Measurements from ENCODE around the gene ATG16L2. TPM values are rescaled to one million over a fixed set of nuclear protein-coding genes. Genes with fewer than 3 reads are reported as not detected.
"Not testable (repeated sequence)": the region's sequence is repeated elsewhere in the genome, so short reads cannot be mapped to it uniquely, and the experiment has no call there.

ATG16L2 gene
- total RNA-seq, 4 donors from 2014 or later: 8.3 to 27.9 (median 16.5) TPM

DNA sequence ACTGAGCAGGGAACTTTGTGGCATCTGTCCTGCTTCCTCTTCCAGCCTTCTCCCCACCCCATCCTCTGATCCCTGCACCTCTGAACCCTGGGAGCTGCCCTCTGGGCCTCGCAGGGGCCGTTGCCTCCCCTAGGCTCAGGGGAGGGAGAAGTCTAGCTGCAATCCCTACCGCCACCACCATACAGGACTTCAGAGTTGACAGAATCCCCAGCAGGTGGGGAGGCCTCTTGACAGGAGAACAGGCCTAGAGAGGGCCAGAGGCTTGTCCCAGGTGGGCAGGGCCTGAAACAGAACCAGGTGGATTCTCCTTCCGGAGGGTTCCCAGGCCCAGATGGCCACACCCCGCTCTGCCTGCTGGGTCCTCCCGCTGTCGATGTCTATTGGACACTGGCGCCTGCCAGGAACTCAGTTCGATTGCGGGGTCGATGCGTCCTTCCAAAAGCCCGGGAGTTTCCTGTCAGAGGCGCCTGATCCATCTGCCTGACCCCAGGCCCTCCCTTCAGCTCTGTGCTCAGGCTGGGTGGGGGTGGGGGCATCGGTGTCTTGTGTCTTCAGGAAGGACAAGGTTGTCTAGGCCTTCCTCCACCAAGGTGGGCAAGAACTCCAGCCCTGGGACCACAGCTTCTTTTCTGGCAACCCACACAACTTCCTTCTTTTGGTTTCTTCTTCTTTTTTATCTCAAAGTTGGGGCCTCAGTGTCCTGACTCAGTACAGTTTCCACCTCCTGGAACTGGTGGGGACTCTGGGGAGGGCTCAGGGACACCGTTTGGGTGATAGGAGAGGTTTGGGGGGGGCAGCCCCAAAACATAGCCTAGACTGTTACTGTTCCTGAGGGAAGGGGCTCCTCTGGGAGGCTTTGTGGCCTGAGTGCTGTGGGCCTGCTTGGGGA lies 26.8 kb upstream of the ATG16L2 start:
- no peaks in the 10 kb centered on the region for H3K27me3 ChIP-seq
- H3K4me1 ChIP-seq: peaks cover 0 to 17% (median 0%) of the 10 kb centered on the region in 3 donors
- ATAC-seq: no peak
- 90% methylated on average over 2 of the region's 16 CpGs; no CpG with 5 or more reads in 1 of the 2 donors for WGBS, 2 donors (ENCODE audit: low coverage in 1 of 2)
- H3K27ac ChIP-seq: peak overlapping the region in 1 of 4 donors; percentile 30
- H3K36me3 ChIP-seq: no peaks in the 10 kb centered on the region
- no peaks in the 10 kb centered on the region for H3K9me3 ChIP-seq
- TF ChIP-seq, protein P1, sequence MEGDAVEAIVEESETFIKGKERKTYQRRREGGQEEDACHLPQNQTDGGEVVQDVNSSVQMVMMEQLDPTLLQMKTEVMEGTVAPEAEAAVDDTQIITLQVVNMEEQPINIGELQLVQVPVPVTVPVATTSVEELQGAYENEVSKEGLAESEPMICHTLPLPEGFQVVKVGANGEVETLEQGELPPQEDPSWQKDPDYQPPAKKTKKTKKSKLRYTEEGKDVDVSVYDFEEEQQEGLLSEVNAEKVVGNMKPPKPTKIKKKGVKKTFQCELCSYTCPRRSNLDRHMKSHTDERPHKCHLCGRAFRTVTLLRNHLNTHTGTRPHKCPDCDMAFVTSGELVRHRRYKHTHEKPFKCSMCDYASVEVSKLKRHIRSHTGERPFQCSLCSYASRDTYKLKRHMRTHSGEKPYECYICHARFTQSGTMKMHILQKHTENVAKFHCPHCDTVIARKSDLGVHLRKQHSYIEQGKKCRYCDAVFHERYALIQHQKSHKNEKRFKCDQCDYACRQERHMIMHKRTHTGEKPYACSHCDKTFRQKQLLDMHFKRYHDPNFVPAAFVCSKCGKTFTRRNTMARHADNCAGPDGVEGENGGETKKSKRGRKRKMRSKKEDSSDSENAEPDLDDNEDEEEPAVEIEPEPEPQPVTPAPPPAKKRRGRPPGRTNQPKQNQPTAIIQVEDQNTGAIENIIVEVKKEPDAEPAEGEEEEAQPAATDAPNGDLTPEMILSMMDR (IDR thresholded peaks at IDR 0.05): no peak
- TF ChIP-seq POLR2A (IDR thresholded peaks at IDR 0.05): no peak
- TF ChIP-seq POLR2AphosphoS5 (IDR thresholded peaks at IDR 0.05): no peak
- no peak overlapping the region for H3K4me3 ChIP-seq

DNA sequence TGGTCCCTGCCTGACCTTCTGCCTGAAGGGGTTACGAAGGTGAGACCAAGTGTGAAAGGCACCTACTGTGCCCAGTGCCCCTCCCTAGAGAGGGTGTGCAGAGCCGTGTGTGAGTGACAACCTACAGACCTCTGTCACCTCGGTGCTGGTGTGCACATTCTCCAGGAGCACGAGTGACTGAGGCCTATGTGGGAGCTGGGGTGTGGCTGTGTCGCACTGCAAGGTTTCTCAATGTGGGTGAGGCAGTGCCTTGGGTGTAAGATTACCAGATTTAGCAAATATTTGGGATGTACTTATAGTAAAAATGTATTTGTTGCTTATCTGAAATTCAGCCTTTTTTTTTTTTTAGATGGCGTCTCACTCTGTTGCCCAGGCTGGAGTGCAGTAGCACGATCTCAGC lies 26.0 kb upstream of the ATG16L2 start:
- 92 to 100% methylated on average over 1 to 4 of the region's 7 CpGs for WGBS, 2 donors (ENCODE audit: low coverage in 1 of 2)
- Histone ChIP-seq H3K36me3 (no peaks in the 10 kb centered on the region), H3K9me3 (no peaks in the 10 kb centered on the region), H3K4me3 (no peak overlapping the region), H3K27me3 (no peaks in the 10 kb centered on the region), H3K27ac (peak overlapping the region in 1 of 4 donors; percentile 30), H3K4me1 (peaks cover 0 to 22% (median 7%) of the 10 kb centered on the region in 3 donors)
- TF ChIP-seq POLR2A (IDR thresholded peaks at IDR 0.05) (no peak), EP300 (IDR thresholded peaks at IDR 0.05) (no peak), POLR2AphosphoS5 (IDR thresholded peaks at IDR 0.05) (no peak)
- TF ChIP-seq, protein P1 (IDR thresholded peaks at IDR 0.05): no peak
- ATAC-seq: no peak

DNA sequence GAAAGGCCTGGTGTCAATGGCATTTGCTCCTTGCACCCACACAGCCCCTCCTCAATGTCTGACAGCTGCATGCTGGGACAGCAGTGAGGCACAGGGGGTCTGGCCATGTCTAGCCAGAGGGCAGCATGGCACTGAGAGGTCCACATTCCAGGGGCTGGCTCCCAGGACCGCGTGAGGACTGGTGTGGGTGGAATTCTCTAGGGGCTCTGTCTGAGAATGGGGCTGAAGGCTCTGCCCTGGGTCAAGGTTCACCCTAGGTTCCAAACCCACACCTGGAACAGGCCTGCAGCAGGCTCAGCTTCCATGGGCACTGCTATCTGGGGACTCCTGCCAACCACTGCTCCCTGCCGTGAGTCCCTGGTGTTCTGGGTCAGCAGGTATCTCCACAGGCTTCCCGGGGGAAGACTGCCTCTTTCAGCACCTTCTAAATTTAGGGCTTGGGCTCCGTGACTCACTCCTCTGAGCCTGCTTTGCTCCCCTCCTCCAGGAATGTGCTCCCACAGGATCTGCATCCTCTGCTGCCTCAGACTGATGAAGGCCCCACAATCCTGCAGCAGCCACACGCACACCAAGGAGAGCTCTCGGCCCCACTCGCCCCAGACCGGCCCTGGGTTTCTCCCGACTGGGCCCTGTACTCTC lies 24.6 kb upstream of the ATG16L2 start:
- Histone ChIP-seq H3K27ac (peak overlapping the region in 1 of 4 donors; percentile 24), H3K9me3 (no peaks in the 10 kb centered on the region), H3K4me3 (no peak overlapping the region), H3K27me3 (no peaks in the 10 kb centered on the region), H3K4me1 (peaks cover 0 to 31% (median 11%) of the 10 kb centered on the region in 3 donors), H3K36me3 (no peaks in the 10 kb centered on the region)
- TF ChIP-seq EP300 (IDR thresholded peaks at IDR 0.05) (no peak), POLR2AphosphoS5 (IDR thresholded peaks at IDR 0.05) (no peak), POLR2A (IDR thresholded peaks at IDR 0.05) (no peak)
- TF ChIP-seq, protein P1 (IDR thresholded peaks at IDR 0.05): no peak
- no peak for ATAC-seq
- WGBS, 2 donors (ENCODE audit: low coverage in 1 of 2): 60 to 63% methylated on average over 1 to 5 of the region's 10 CpGs

DNA sequence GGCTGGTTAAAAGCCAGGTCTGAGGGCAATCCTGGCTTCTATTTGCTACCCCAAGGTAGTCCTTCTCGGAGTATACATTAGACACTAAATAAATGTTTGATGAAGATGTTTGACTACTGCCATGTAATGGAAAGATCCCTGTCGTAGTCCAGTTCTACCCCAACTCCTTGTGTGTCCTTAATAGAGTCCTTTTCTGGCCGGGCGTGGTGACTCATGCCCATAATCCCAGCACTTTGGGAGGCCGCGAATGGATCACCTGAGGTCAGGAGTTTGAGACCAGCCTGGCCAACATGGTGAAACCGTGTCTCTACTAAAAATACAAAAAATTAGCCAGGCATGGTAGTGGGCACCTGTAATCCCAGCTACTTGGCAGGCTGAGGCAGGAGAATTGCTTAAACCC lies 23.0 kb upstream of the ATG16L2 start:
- WGBS, 2 donors (ENCODE audit: low coverage in 1 of 2): 60 to 81% methylated on average over 1 to 5 of the region's 7 CpGs
- not testable (repeated sequence) for H3K36me3 ChIP-seq, ATAC-seq, H3K4me3 ChIP-seq, H3K27ac ChIP-seq, H3K27me3 ChIP-seq, H3K9me3 ChIP-seq
- H3K4me1 ChIP-seq: peaks cover 0 to 35% (median 11%) of the 10 kb centered on the region in 3 donors

DNA sequence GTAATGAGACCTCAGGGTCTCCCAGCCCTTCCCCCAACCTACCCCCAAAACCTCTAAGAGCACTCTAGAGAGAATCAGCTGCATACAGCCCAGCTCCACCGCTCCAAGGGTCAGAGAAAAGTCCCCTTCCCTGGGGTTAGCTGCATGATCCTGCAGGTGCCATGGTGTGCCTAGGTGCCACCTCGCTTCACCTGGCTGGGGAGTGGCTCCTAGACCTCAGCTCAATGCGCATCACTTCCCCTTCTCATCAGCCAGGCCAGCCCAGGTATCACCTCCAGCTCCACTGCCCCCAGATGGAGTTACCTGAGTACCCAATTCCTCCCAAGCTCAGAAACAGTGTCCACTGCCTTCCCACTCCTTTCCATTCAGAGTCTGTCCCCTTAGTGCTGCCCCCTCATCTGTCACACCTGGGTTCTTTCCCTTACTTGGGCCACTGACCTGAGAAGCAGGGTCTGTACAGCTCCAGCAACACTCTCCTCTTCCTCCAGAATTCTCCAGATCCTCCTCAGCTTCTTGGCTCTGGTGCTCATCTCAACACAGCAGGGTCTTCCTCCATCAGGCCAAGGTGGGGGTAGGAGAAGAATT lies 21.7 kb upstream of the ATG16L2 start:
- no peak overlapping the region for H3K4me3 ChIP-seq
- no peak for ATAC-seq

More for the DNA sequence above, 21.7 kb upstream of the ATG16L2 start:
- Histone ChIP-seq H3K4me1 (peaks cover 0 to 35% (median 11%) of the 10 kb centered on the region in 3 donors), H3K36me3 (no peaks in the 10 kb centered on the region), H3K27ac (peak overlapping the region; percentile 87 to 94 (median 90)), H3K9me3 (no peaks in the 10 kb centered on the region), H3K27me3 (no peaks in the 10 kb centered on the region)
- WGBS, 2 donors (ENCODE audit: low coverage in 1 of 2): 100% methylated on average over 2 of the region's 3 CpGs; no CpG with 5 or more reads in 1 of the 2 donors
- TF ChIP-seq POLR2A (IDR thresholded peaks at IDR 0.05): no peak
- TF ChIP-seq, protein P1 (IDR thresholded peaks at IDR 0.05): no peak
- TF ChIP-seq POLR2AphosphoS5 (IDR thresholded peaks at IDR 0.05): no peak
- no peak for TF ChIP-seq EP300 (IDR thresholded peaks at IDR 0.05)
